Peyer's patch (tissue), 4 donors: ENCODE measurements around the gene WDR3. TPM values are rescaled to one million over a fixed set of nuclear protein-coding genes. Genes with fewer than 3 reads are reported as not detected.

Experiments
- DNase-seq, 3 donors: peaks; one replicate each; pipeline ENCODE4 v3.0.0-alpha.2; 2017 to 2019
- H3K27ac ChIP-seq, 4 donors: fragments of 200-600 bp; sonication (generic); one replicate each; pipeline ENCODE4 v1.5.1; 2016 to 2019
- H3K27me3 ChIP-seq, 2 donors: fragments of 200-600 bp; sonication (generic); one replicate each; pipeline ENCODE4 v1.5.1; 2019
- H3K36me3 ChIP-seq, 3 donors: fragments of 200-600 bp; sonication (generic); one replicate each; pipeline ENCODE4 v1.5.1; 2016 to 2019
- H3K4me1 ChIP-seq, 4 donors: fragments of 200-600 bp; sonication (generic); one replicate each; pipeline ENCODE4 v1.5.1; 2016 to 2019
- H3K4me3 ChIP-seq, 4 donors: fragments of 200-600 bp; sonication (generic); 1 replicate in 3 of 4; 2 replicates in 1 of 4; pipeline ENCODE4 v1.5.1; 2016 to 2019; ENCODE audit warnings: mild to moderate bottlenecking in 1 of 4
- H3K9me3 ChIP-seq, 4 donors: fragments of 200-600 bp; sonication (generic); one replicate each; pipeline ENCODE4 v1.5.1; 2016 to 2019; ENCODE audit warnings: mild to moderate bottlenecking in 1 of 4
- POLR2A ChIP-seq, 2 donors: fragments of 450-650 bp; IDR thresholded peaks; one replicate each; pipeline ENCODE4 v1.5.1; 2017; ENCODE audit warnings: antibody characterized with exemption in 2 of 2, mild to moderate bottlenecking in 2 of 2, moderate library complexity in 2 of 2
- total RNA-seq, 4 donors: library from RNA; depleted of rRNA; stranded (reverse); fragments of >200 nt; gene quantifications; one replicate each; pipeline ENCODE4 v1.1.0, GENCODE V29; 2016
- TF ChIP-seq, protein P1 (sequence below), 6 experiments: fragments of 450-650 bp in 4 of 6; fragments of 200-600 bp in 2 of 6; sonication (generic) in 1 of 6; IDR thresholded peaks; one replicate each; pipeline ENCODE4 v1.5.1; 2017 to 2019; ENCODE audit warnings: antibody characterized with exemption in 6 of 6, mild to moderate bottlenecking in 3 of 6, moderate library complexity in 1 of 6

The WDR3 gene
- total RNA-seq, 4 donors from 2014 or later, result 3.3 to 8.2 (median 4.0) TPM

DNA sequence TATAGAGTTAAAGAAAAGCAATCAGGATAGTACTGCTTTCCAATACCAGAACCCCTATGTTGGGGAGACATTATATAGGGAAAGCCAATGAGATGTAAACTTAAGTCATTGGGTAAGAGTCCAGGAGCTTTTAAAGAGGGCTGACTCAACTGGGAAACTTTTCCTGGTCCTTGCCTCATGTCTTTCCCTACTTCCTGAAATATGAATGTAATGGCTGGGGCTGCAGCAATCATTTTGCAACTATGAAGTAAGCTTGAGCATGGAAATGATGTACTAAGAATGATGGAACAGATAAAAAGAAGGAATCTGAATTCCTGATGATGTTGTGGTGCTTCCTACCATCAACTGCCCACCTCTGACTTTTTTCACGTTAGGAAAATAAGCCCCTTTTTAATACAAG, 55.7 kb downstream of the WDR3 start:
- Histone ChIP-seq H3K27ac (no peak overlapping the region), H3K4me3 (no peak overlapping the region), H3K4me1 (no peaks in the 10 kb centered on the region), H3K27me3 (no peaks in the 10 kb centered on the region), H3K9me3 (no peaks in the 10 kb centered on the region), H3K36me3 (no peaks in the 10 kb centered on the region)
- TF ChIP-seq, protein P1, sequence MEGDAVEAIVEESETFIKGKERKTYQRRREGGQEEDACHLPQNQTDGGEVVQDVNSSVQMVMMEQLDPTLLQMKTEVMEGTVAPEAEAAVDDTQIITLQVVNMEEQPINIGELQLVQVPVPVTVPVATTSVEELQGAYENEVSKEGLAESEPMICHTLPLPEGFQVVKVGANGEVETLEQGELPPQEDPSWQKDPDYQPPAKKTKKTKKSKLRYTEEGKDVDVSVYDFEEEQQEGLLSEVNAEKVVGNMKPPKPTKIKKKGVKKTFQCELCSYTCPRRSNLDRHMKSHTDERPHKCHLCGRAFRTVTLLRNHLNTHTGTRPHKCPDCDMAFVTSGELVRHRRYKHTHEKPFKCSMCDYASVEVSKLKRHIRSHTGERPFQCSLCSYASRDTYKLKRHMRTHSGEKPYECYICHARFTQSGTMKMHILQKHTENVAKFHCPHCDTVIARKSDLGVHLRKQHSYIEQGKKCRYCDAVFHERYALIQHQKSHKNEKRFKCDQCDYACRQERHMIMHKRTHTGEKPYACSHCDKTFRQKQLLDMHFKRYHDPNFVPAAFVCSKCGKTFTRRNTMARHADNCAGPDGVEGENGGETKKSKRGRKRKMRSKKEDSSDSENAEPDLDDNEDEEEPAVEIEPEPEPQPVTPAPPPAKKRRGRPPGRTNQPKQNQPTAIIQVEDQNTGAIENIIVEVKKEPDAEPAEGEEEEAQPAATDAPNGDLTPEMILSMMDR (IDR thresholded peaks at IDR 0.05), result no peak
- TF ChIP-seq POLR2A (IDR thresholded peaks at IDR 0.05), result no peak
- no peak for DNase-seq

DNA sequence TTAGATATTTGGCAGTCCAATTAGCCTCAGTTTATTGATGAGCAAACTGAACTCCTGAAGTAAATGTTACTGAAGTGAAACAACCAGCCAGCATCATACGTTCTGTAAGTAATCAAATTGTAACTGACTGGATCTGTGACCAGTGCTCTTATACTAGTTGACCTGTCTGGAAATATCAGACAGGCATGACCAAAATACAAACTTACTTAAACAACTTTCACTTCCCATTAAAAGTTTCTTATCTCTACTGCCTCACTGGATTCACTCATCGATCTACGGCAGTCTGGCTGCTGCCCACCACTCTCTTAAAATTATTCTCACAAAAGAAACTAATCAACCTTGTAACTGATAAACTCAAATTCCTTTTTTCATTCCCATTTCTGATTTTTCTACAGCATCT, 56.4 kb downstream of the WDR3 start:
- Histone ChIP-seq H3K36me3 (no peaks in the 10 kb centered on the region), H3K9me3 (no peaks in the 10 kb centered on the region), H3K27me3 (no peaks in the 10 kb centered on the region), H3K4me3 (no peak overlapping the region), H3K27ac (no peak overlapping the region), H3K4me1 (no peaks in the 10 kb centered on the region)
- TF ChIP-seq, protein P1 (IDR thresholded peaks at IDR 0.05), result no peak
- TF ChIP-seq POLR2A (IDR thresholded peaks at IDR 0.05), result no peak
- no peak for DNase-seq

DNA sequence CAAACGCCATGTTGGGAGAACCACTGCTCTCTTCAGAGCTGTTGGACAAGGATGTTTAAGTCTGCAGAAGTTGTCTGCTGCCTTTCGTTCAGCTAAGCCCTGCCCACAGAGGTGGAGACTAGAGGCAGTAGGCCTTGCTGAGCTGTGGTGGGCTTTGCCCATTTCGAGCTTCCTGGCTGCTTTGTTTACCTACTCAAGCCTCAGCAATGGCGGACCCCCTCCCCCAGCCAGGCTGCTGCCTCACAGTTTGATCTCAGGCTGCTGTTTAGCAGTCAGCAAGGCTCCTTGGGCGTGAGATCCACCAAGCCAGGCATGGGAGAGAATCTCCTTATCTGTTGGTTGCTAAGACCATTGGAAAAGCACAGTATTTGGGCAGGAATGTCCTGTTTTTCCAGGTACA, 74.8 kb downstream of the WDR3 start:
- Histone ChIP-seq H3K4me3 (no peak overlapping the region), H3K9me3 (no peaks in the 10 kb centered on the region), H3K36me3 (no peaks in the 10 kb centered on the region), H3K4me1 (no peaks in the 10 kb centered on the region), H3K27ac (no peak overlapping the region), H3K27me3 (no peaks in the 10 kb centered on the region)
- DNase-seq, result no peak
- TF ChIP-seq, protein P1 (IDR thresholded peaks at IDR 0.05), result no peak
- no peak for TF ChIP-seq POLR2A (IDR thresholded peaks at IDR 0.05)

DNA sequence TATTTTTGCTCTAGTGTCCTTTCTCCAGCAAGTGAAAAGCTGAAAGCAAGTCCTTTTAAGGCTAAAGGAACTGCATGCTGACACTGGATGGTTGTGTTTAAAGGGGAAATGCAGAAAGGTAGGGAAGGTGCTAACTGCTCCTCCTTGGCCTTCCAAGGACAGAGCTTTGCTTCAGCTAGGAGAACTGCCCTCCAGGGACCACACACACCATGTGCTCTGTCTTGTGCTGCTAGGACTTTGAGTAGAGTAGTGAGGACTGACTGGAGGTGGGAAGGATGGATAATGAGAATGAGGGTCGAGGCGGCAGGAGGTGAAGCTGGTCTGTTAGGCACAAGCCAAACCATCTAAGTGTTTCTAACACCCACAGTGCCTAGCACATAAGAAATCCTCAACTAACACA, 77.9 kb downstream of the WDR3 start:
- H3K4me3 ChIP-seq, result no peak overlapping the region
- no peaks in the 10 kb centered on the region for H3K4me1 ChIP-seq
- H3K9me3 ChIP-seq, result no peaks in the 10 kb centered on the region
- TF ChIP-seq, protein P1 (IDR thresholded peaks at IDR 0.05), result no peak
- no peak for TF ChIP-seq POLR2A (IDR thresholded peaks at IDR 0.05)
- no peak for DNase-seq
- H3K36me3 ChIP-seq, result no peaks in the 10 kb centered on the region
- no peaks in the 10 kb centered on the region for H3K27me3 ChIP-seq
- no peak overlapping the region for H3K27ac ChIP-seq

DNA sequence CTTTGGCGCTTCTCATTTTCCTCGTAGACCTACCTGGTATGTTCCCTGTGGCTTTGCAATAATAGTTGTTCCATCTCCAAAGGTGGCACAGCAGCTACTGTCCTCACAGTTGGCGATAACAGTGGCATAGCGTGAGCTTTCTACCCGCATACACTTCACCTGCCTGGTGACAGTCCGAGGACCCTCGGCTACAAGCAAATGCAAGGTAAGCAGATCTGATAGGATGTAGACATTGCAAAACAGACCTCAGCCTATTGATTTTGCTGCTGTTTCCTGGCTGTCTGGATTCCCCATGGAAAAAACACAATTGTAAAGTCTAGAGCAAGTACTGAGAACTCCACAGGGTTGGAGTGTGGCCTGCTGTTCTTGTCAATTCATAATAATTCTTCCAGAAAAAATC, 78.5 kb downstream of the WDR3 start:
- Histone ChIP-seq H3K9me3 (no peaks in the 10 kb centered on the region), H3K4me1 (no peaks in the 10 kb centered on the region), H3K27ac (no peak overlapping the region), H3K27me3 (no peaks in the 10 kb centered on the region), H3K4me3 (no peak overlapping the region), H3K36me3 (no peaks in the 10 kb centered on the region)
- DNase-seq, result no peak
- no peak for TF ChIP-seq POLR2A (IDR thresholded peaks at IDR 0.05)
- TF ChIP-seq, protein P1 (IDR thresholded peaks at IDR 0.05), result no peak

DNA sequence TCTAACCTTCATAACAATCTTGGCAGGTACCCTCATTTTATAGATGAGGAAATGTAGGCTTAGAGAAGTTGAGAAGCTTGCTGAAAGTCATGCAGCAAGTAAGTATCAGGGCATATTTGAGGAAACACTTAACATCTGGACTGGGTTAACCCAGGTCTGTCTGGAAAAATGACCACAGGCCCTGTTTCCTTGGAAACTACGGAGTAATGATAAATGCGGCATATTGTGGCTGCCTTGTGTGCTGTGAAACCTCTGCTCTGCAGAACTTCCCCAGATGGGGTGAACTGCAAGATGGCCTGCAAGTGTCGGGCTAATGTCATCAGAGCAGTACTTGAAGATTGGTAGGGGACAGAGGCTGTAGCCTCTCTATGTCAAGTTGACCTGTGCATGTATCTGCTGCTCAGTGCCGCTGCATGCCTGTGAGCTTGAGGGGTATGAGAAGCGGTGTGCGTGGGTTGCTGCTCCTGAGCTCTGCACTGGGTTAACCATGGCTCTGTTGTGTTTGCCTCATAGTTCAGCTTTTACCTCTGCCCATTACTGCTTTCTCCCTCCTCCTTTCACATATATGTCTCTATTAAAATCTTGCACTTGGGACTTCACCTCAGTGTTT, 83.1 kb downstream of the WDR3 start:
- DNase-seq, result no peak
- H3K27me3 ChIP-seq, result no peaks in the 10 kb centered on the region
- no peak for TF ChIP-seq POLR2A (IDR thresholded peaks at IDR 0.05)
- TF ChIP-seq, protein P1 (IDR thresholded peaks at IDR 0.05), result no peak
- H3K4me3 ChIP-seq, result no peak overlapping the region
- H3K4me1 ChIP-seq, result no peaks in the 10 kb centered on the region
- no peak overlapping the region for H3K27ac ChIP-seq
- no peaks in the 10 kb centered on the region for H3K9me3 ChIP-seq
- H3K36me3 ChIP-seq, result no peaks in the 10 kb centered on the region
